SK-N-SH treated with all-trans-retinoic acid at 6 μM for 48 hours (cell line): ENCODE results near the gene DDX11.
"Not testable (repeated sequence)": the region's sequence is repeated elsewhere in the genome, so short reads cannot be mapped to it uniquely, and the experiment has no call there.

Source experiments
- ARNTL ChIP-seq: fragments of 450-650 bp; formaldehyde crosslinking; IDR thresholded peaks from 2 replicates; pipeline ENCODE4 v1.5.0; 2020; ENCODE audit warnings: low read depth, mild to moderate bottlenecking, moderate library complexity, borderline replicate concordance
- RARB ChIP-seq: fragments of 250-450 bp; sonication (Bioruptor Pico); IDR thresholded peaks from 2 replicates; pipeline ENCODE4 v1.8.0; 2021; ENCODE audit warnings: mild to moderate bottlenecking, moderate library complexity
- TCF4 ChIP-seq: fragments of 250-450 bp; sonication (Bioruptor Pico); IDR thresholded peaks from 2 replicates; pipeline ENCODE4 v1.8.0; 2021; ENCODE audit warnings: mild to moderate bottlenecking, moderate library complexity, borderline replicate concordance
- TSHZ2 ChIP-seq: fragments of 250-450 bp; sonication (Bioruptor Pico); IDR thresholded peaks from 2 replicates; pipeline ENCODE4 v1.5.0; 2020; ENCODE audit warnings: mild to moderate bottlenecking, moderate library complexity
- ZFP3 ChIP-seq: fragments of 250-450 bp; sonication (Bioruptor Pico); IDR thresholded peaks from 2 replicates; pipeline ENCODE4 v1.5.0; 2020; ENCODE audit warnings: mild to moderate bottlenecking, moderate library complexity
- TF ChIP-seq, protein P1 (sequence below): fragments of 250-450 bp; sonication (Bioruptor Pico); IDR thresholded peaks from 2 replicates; pipeline ENCODE4 v1.8.0; 2020; ENCODE audit warnings: mild to moderate bottlenecking, moderate library complexity, borderline replicate concordance
- TF ChIP-seq, protein P2 (sequence below): fragments of 250-450 bp; sonication (Bioruptor Pico); IDR thresholded peaks from 2 replicates; pipeline ENCODE4 v1.5.1; 2021; ENCODE audit warnings: mild to moderate bottlenecking, moderate library complexity

DNA sequence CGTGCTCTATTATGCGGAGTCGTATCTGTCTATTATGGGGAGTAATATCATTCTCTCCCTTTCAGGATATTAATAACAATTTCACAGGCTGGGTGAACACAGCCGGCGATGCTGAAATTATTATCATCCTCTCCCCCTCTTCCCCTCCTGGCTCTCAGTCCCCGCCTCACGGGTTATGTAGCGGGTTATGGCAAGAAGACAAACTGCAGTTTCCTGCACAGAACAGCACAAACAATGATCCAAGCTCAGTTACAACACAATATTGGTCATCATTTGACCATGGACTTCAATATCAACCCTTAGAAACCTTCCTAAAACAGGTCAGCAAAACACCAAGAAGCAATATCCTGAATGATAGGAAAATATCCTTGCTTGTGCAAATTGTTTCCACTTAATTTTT lies 50.5 kb downstream of the DDX11 start:
- TF ChIP-seq TCF4; RARB (CRISPR knock-in tag); ZFP3 (CRISPR knock-in tag); TSHZ2 (CRISPR knock-in tag); ARNTL (CRISPR knock-in tag): not testable (repeated sequence)
- TF ChIP-seq, protein P1, sequence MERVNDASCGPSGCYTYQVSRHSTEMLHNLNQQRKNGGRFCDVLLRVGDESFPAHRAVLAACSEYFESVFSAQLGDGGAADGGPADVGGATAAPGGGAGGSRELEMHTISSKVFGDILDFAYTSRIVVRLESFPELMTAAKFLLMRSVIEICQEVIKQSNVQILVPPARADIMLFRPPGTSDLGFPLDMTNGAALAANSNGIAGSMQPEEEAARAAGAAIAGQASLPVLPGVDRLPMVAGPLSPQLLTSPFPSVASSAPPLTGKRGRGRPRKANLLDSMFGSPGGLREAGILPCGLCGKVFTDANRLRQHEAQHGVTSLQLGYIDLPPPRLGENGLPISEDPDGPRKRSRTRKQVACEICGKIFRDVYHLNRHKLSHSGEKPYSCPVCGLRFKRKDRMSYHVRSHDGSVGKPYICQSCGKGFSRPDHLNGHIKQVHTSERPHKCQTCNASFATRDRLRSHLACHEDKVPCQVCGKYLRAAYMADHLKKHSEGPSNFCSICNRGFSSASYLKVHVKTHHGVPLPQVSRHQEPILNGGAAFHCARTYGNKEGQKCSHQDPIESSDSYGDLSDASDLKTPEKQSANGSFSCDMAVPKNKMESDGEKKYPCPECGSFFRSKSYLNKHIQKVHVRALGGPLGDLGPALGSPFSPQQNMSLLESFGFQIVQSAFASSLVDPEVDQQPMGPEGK (CRISPR knock-in tag), result not testable (repeated sequence)
- TF ChIP-seq, protein P2, sequence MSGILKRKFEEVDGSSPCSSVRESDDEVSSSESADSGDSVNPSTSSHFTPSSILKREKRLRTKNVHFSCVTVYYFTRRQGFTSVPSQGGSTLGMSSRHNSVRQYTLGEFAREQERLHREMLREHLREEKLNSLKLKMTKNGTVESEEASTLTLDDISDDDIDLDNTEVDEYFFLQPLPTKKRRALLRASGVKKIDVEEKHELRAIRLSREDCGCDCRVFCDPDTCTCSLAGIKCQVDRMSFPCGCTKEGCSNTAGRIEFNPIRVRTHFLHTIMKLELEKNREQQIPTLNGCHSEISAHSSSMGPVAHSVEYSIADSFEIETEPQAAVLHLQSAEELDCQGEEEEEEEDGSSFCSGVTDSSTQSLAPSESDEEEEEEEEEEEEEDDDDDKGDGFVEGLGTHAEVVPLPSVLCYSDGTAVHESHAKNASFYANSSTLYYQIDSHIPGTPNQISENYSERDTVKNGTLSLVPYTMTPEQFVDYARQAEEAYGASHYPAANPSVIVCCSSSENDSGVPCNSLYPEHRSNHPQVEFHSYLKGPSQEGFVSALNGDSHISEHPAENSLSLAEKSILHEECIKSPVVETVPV, result not testable (repeated sequence)
